Measurements from ENCODE around the gene SATB1. TPM values are rescaled to one million over a fixed set of nuclear protein-coding genes. Genes with fewer than 3 reads are reported as not detected.

The SATB1 gene
- total RNA-seq, 1 donor from 2014 or later, result 3.4 TPM

DNA sequence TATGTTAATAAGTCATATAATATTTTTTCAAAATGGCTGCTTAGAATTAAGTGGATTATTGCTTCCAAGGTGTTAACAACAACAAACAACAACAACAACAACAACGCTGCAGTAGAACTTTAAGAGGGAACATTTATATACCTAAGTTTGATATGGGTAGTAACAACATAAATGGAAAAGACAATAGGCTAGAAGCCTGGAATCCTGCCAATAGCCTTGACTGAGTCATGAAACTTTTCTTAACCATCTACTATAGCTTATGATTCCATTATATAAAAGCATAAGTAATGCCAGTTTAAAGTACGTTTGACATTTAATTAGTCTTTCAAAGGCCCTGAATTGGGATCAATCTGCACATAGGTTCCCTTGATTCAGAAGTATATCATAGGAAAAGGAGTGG is 31.2 kb downstream of the SATB1 start:
- Histone ChIP-seq H3K36me3 (ENCODE audit: control insufficient read depth, insufficient read depth, low read length) (no peaks in the 10 kb centered on the region), H3K4me3 (ENCODE audit: low read depth, low read length) (no peak overlapping the region), H3K27me3 (ENCODE audit: control insufficient read depth, insufficient read depth, low read length) (no peaks in the 10 kb centered on the region)
- TF ChIP-seq CTCF (IDR thresholded peaks at IDR 0.05; ENCODE audit: insufficient read depth, low read length, poor library complexity, severe bottlenecking), result no peak
- DNase-seq (ENCODE audit: low read depth), result no peak

DNA sequence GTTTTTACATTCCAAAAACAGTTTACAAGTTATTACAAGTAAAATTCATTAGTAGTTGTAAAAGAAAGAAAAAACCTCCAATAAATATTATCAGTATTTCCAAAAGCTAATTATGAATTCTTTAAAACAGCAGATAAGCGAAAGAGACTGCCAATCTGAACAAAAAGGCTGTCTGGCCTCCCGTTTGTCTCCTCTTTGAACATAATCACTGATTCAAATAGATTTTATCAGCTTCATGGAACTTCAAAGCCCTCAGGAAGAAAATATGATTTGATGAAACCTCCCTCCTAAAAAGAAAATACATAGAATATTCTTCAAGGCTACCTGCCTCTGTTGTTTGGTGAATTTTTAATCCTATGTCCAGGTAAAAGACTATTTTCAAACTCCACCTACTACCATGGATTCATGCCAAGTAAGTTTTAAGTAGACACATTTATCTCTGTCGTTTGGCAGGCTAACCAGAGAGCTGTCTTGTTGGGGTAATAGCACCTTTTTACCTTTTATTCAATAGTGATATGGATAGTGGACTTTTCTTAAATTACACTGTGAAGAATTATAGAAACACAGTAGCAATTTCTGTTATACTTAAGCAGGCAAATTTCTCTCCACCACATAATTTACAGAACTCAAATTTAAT is 35.0 kb downstream of the SATB1 start:
- Histone ChIP-seq H3K36me3 (ENCODE audit: control insufficient read depth, insufficient read depth, low read length) (no peaks in the 10 kb centered on the region), H3K27me3 (ENCODE audit: control insufficient read depth, insufficient read depth, low read length) (no peaks in the 10 kb centered on the region), H3K4me3 (ENCODE audit: low read depth, low read length) (no peak overlapping the region)
- no peak for DNase-seq (ENCODE audit: low read depth)
- TF ChIP-seq CTCF (IDR thresholded peaks at IDR 0.05; ENCODE audit: insufficient read depth, low read length, poor library complexity, severe bottlenecking), result no peak

DNA sequence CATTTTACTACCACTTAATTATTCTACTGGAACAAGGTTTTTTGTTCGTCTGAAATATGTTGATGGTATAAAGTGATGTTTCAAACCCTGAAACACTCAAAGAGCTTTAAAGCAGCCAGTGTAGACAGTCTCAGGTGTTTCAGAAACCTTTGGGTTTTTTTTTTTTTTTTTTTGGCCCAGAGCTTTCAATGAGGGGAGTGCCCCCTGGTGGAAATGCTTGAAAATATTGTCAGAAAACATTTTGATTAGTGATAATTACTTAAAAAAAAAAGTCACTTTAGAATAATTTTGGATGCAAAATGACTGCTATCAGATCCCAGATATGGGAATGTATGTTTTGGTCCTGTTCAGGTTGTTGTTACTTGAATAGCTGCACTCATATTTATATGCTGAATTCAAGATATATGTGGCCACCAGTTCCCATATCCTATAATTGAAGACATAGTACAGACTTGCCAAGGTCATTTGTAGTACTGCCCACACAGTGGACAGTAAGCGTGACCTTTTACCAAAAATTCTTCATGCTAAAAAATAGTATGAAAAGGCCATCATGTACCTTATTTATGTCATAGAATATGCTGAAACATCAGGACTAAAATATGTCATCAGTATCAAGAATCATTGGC is 35.9 kb downstream of the SATB1 start:
- no peaks in the 10 kb centered on the region for H3K27me3 ChIP-seq (ENCODE audit: control insufficient read depth, insufficient read depth, low read length)
- H3K4me3 ChIP-seq (ENCODE audit: low read depth, low read length), result no peak overlapping the region
- DNase-seq (ENCODE audit: low read depth), result no peak
- H3K36me3 ChIP-seq (ENCODE audit: control insufficient read depth, insufficient read depth, low read length), result no peaks in the 10 kb centered on the region
- TF ChIP-seq CTCF (IDR thresholded peaks at IDR 0.05; ENCODE audit: insufficient read depth, low read length, poor library complexity, severe bottlenecking), result peak; percentile 60

- TF ChIP-seq CTCF (IDR thresholded peaks at IDR 0.05; ENCODE audit: insufficient read depth, low read length, poor library complexity, severe bottlenecking), result no peak
- DNase-seq (ENCODE audit: low read depth), result no peak
- Histone ChIP-seq H3K36me3 (ENCODE audit: control insufficient read depth, insufficient read depth, low read length) (no peaks in the 10 kb centered on the region), H3K4me3 (ENCODE audit: low read depth, low read length) (no peak overlapping the region), H3K27me3 (ENCODE audit: control insufficient read depth, insufficient read depth, low read length) (no peaks in the 10 kb centered on the region)
These were observed 38.8 kb downstream of the SATB1 start for GRCh38 chr3:18386274-18386890.

DNA sequence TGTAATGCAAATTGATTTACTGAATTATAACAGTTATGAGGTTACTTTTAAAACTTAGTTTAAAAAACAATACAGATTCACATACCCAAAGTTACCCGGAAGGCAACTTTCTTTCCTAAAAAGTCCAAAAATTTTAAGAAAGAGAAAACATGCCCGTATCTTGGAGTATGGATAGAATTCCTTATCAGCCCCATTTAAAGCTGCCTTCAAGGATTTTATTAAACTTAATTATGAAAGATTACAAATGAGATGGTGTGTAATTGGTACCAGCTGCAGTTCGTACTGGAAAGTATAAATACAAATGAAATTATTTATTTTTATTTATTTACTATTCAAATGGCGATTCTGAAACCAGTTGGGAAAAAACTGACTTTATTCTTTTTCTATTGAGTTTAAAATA is 39.4 kb downstream of the SATB1 start:
- no peak for TF ChIP-seq CTCF (IDR thresholded peaks at IDR 0.05; ENCODE audit: insufficient read depth, low read length, poor library complexity, severe bottlenecking)
- no peak for DNase-seq (ENCODE audit: low read depth)
- no peak overlapping the region for H3K4me3 ChIP-seq (ENCODE audit: low read depth, low read length)
- H3K27me3 ChIP-seq (ENCODE audit: control insufficient read depth, insufficient read depth, low read length), result no peaks in the 10 kb centered on the region
- no peaks in the 10 kb centered on the region for H3K36me3 ChIP-seq (ENCODE audit: control insufficient read depth, insufficient read depth, low read length)

Data from kidney epithelial cell (primary cell).